ENCODE measurements around the gene RPL35A. TPM values are rescaled to one million over a fixed set of nuclear protein-coding genes. Genes with fewer than 3 reads are reported as not detected.
"Not testable (repeated sequence)": the region's sequence is repeated elsewhere in the genome, so short reads cannot be mapped to it uniquely, and the experiment has no call there.

The RPL35A gene
- total RNA-seq, 1 experiment from 2014 or later, result 1,642 TPM

- Mint-ChIP-seq H3K27ac (ENCODE audit: low read depth, unreplicated experiment) (no peak overlapping the region), H3K36me3 (ENCODE audit: insufficient read depth, unreplicated experiment) (no peaks in the 10 kb centered on the region), H3K9me3 (ENCODE audit: unreplicated experiment) (peaks cover 8% of the 10 kb centered on the region), H3K4me3 (ENCODE audit: unreplicated experiment) (no peak overlapping the region), H3K4me1 (ENCODE audit: insufficient read depth, unreplicated experiment) (no peaks in the 10 kb centered on the region), H3K27me3 (ENCODE audit: insufficient read depth, unreplicated experiment) (no peaks in the 10 kb centered on the region)
- DNase-seq (ENCODE audit: unreplicated experiment), result no peak
- intact Hi-C loops (cut with micrococcal nuclease), result no loop called here
- no TSS peak for BruUV-seq (replicated peaks)
- POLR2A ChIA-PET, result interaction anchor here (1.0 kb wide), 2 partner anchors 37 to 81 kb away, joined by 3 to 4 read pairs; no protein-coding TSS in a partner anchor
- CTCF ChIA-PET, result interaction anchor here (1.0 to 2.2 kb wide), 2 partner anchors 17 to 30 kb away, joined by 3 to 10 read pairs; no protein-coding TSS in a partner anchor
- TF ChIP-seq, protein P1, sequence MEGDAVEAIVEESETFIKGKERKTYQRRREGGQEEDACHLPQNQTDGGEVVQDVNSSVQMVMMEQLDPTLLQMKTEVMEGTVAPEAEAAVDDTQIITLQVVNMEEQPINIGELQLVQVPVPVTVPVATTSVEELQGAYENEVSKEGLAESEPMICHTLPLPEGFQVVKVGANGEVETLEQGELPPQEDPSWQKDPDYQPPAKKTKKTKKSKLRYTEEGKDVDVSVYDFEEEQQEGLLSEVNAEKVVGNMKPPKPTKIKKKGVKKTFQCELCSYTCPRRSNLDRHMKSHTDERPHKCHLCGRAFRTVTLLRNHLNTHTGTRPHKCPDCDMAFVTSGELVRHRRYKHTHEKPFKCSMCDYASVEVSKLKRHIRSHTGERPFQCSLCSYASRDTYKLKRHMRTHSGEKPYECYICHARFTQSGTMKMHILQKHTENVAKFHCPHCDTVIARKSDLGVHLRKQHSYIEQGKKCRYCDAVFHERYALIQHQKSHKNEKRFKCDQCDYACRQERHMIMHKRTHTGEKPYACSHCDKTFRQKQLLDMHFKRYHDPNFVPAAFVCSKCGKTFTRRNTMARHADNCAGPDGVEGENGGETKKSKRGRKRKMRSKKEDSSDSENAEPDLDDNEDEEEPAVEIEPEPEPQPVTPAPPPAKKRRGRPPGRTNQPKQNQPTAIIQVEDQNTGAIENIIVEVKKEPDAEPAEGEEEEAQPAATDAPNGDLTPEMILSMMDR (IDR thresholded peaks at IDR 0.05; ENCODE audit: unreplicated experiment), result no peak
Measured at GRCh38 chr3:197912741-197913476, 37.1 kb upstream of the RPL35A start.

- intact Hi-C loops (cut with micrococcal nuclease), result no loop called here
- BruUV-seq (replicated peaks), result no TSS peak
- ChIA-PET CTCF (interaction anchor here (0.6 to 2.2 kb wide), 4 partner anchors 8 to 62 kb away, joined by 3 to 12 read pairs (median 6); no protein-coding TSS in a partner anchor), POLR2A (interaction anchor here (1.0 to 1.3 kb wide), 2 partner anchors 16 to 82 kb away, joined by 3 to 4 read pairs; no protein-coding TSS in a partner anchor)
- Mint-ChIP-seq H3K4me1 (ENCODE audit: insufficient read depth, unreplicated experiment) (no peaks in the 10 kb centered on the region), H3K4me3 (ENCODE audit: unreplicated experiment) (no peak overlapping the region), H3K36me3 (ENCODE audit: insufficient read depth, unreplicated experiment) (no peaks in the 10 kb centered on the region), H3K27ac (ENCODE audit: low read depth, unreplicated experiment) (no peak overlapping the region), H3K9me3 (ENCODE audit: unreplicated experiment) (peaks cover 8% of the 10 kb centered on the region), H3K27me3 (ENCODE audit: insufficient read depth, unreplicated experiment) (no peaks in the 10 kb centered on the region)
- no peak for DNase-seq (ENCODE audit: unreplicated experiment)
- TF ChIP-seq, protein P1 (IDR thresholded peaks at IDR 0.05; ENCODE audit: unreplicated experiment), result no peak
Measured at GRCh38 chr3:197913641-197914380, 36.2 kb upstream of the RPL35A start.

DNA sequence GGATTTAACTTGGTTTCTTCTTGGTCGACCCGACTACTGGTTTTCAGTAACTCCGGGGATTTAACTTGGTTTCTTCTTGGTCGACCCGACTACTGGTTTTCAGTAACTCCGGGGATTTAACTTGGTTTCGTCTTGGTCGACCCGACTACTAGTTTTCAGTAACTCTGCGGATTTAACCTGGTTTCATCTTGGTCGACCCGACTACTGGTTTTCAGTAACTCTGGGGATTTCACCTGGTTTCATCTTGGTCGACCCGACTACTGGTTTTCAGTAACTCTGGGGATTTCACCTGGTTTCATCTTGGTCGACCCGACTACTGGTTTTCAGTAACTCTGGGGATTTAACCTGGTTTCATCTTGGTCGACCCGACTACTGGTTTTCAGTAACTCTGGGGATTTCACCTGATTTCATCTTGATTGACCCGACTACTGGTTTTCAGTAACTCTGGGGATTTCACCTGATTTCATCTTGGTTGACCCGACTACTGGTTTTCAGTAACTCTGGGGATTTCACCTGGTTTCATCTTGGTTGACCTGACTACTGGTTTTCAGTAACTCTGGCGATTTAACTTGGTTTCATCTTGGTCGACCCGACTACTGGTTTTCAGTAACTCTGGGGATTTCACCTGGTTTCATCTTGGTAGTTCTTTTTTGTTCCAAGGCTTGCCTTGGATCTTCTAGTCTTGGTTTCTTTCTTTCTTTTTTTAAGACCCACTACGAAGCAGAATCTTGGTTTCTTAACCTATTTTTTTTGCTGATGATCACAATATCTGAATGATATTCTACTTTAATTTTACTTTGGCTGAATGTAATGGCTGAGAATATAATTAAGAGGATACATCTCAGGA is 28.3 kb upstream of the RPL35A start:
- H3K36me3 Mint-ChIP-seq (ENCODE audit: insufficient read depth, unreplicated experiment); H3K27me3 Mint-ChIP-seq (ENCODE audit: insufficient read depth, unreplicated experiment); H3K4me1 Mint-ChIP-seq (ENCODE audit: insufficient read depth, unreplicated experiment); POLR2A ChIA-PET; BruUV-seq (replicated peaks); H3K4me3 Mint-ChIP-seq (ENCODE audit: unreplicated experiment); DNase-seq (ENCODE audit: unreplicated experiment); H3K27ac Mint-ChIP-seq (ENCODE audit: low read depth, unreplicated experiment); intact Hi-C loops (cut with micrococcal nuclease); H3K9me3 Mint-ChIP-seq (ENCODE audit: unreplicated experiment): not testable (repeated sequence)
- CTCF ChIA-PET, result interaction anchor here (1.8 kb wide), 1 partner anchor 21 kb away, joined by 6 read pairs; no protein-coding TSS in a partner anchor

- BruUV-seq (replicated peaks), result no TSS peak
- TF ChIP-seq, protein P1 (IDR thresholded peaks at IDR 0.05; ENCODE audit: unreplicated experiment), result no peak
- H3K27me3 Mint-ChIP-seq (ENCODE audit: insufficient read depth, unreplicated experiment), result no peaks in the 10 kb centered on the region
- H3K27ac Mint-ChIP-seq (ENCODE audit: low read depth, unreplicated experiment), result no peak overlapping the region
- POLR2A ChIA-PET, result no interaction called here
- no peak overlapping the region for H3K4me3 Mint-ChIP-seq (ENCODE audit: unreplicated experiment)
- CTCF ChIA-PET, result interaction anchor here (1.1 kb wide), 1 partner anchor 17 kb away, joined by 5 read pairs; no protein-coding TSS in a partner anchor
- H3K9me3 Mint-ChIP-seq (ENCODE audit: unreplicated experiment), result no peaks in the 10 kb centered on the region
- no peaks in the 10 kb centered on the region for H3K4me1 Mint-ChIP-seq (ENCODE audit: insufficient read depth, unreplicated experiment)
- no peaks in the 10 kb centered on the region for H3K36me3 Mint-ChIP-seq (ENCODE audit: insufficient read depth, unreplicated experiment)
- no peak for DNase-seq (ENCODE audit: unreplicated experiment)
- intact Hi-C loops (cut with micrococcal nuclease), result no loop called here
Measured at GRCh38 chr3:197926418-197926817, 23.6 kb upstream of the RPL35A start.

GRCh38 chr3:197927578-197927977 is 22.4 kb upstream of the RPL35A start:
- H3K27me3 Mint-ChIP-seq (ENCODE audit: insufficient read depth, unreplicated experiment); H3K4me1 Mint-ChIP-seq (ENCODE audit: insufficient read depth, unreplicated experiment); H3K4me3 Mint-ChIP-seq (ENCODE audit: unreplicated experiment); DNase-seq (ENCODE audit: unreplicated experiment); intact Hi-C loops (cut with micrococcal nuclease); H3K9me3 Mint-ChIP-seq (ENCODE audit: unreplicated experiment); BruUV-seq (replicated peaks); H3K27ac Mint-ChIP-seq (ENCODE audit: low read depth, unreplicated experiment); POLR2A ChIA-PET; H3K36me3 Mint-ChIP-seq (ENCODE audit: insufficient read depth, unreplicated experiment): not testable (repeated sequence)
- CTCF ChIA-PET, result interaction anchor here (0.6 kb wide), 1 partner anchor 145 kb away, joined by 3 read pairs; no protein-coding TSS in a partner anchor

Data from MCF 10A (cell line).